ENCODE data around the gene TLX2. TPM values are rescaled to one million over a fixed set of nuclear protein-coding genes. Genes with fewer than 3 reads are reported as not detected.

TLX2 gene
- polyA plus RNA-seq, 1 experiment, result not detected

DNA sequence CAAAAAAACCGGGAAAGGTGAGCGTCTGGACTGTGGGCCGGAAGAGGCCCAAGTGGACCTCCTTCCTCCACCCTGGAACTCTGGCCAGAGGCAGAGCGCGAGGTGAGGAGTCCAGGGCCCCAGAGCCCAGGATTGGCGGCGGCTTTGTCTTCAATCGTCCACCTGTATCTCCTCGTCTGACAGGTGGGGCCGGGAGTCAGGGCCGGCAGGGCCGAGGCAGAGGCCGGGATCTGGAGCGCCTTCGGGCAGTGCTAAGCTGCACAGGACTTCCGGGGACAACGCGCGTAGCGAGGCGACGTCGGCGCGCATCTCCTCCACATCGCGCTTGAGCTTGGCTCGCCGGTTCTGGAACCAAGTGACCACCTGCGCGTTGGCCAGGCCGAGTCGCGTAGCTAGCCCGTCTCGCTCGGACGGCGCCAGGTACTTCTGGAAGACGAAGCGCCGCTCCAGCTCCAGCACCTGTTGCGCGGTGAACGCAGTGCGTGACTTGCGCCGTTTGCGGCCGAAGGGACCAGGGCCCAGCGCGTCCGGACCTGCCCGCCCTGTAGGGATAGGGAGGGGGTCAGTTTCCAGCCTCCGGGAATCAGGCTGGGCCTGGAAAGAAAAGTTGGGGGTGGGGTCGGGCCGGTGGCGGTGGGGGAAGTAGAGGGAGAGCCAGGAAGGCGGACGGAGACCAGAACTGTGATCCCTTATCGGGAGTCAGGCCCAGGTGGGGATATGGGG is 16.3 kb upstream of the TLX2 start:
- TF ChIP-seq, protein P1, sequence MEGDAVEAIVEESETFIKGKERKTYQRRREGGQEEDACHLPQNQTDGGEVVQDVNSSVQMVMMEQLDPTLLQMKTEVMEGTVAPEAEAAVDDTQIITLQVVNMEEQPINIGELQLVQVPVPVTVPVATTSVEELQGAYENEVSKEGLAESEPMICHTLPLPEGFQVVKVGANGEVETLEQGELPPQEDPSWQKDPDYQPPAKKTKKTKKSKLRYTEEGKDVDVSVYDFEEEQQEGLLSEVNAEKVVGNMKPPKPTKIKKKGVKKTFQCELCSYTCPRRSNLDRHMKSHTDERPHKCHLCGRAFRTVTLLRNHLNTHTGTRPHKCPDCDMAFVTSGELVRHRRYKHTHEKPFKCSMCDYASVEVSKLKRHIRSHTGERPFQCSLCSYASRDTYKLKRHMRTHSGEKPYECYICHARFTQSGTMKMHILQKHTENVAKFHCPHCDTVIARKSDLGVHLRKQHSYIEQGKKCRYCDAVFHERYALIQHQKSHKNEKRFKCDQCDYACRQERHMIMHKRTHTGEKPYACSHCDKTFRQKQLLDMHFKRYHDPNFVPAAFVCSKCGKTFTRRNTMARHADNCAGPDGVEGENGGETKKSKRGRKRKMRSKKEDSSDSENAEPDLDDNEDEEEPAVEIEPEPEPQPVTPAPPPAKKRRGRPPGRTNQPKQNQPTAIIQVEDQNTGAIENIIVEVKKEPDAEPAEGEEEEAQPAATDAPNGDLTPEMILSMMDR (IDR thresholded peaks at IDR 0.05; ENCODE audit: insufficient read depth, low read depth, low read length), result no peak
- DNase-seq (ENCODE audit: low read depth), result no peak
- ChIA-PET POLR2A (no interaction called here), CTCF (interaction anchor here (1.1 kb wide), 1 partner anchor 58 kb away, joined by 4 read pairs; no protein-coding TSS in a partner anchor)
- Histone ChIP-seq H3K27me3 (ENCODE audit: control insufficient read depth, insufficient read depth, low read length) (peaks cover 11% of the 10 kb centered on the region), H3K36me3 (ENCODE audit: control insufficient read depth, insufficient read depth, low read length) (peaks cover 5% of the 10 kb centered on the region), H3K4me3 (ENCODE audit: low read depth, low read length) (no peak overlapping the region)

DNA sequence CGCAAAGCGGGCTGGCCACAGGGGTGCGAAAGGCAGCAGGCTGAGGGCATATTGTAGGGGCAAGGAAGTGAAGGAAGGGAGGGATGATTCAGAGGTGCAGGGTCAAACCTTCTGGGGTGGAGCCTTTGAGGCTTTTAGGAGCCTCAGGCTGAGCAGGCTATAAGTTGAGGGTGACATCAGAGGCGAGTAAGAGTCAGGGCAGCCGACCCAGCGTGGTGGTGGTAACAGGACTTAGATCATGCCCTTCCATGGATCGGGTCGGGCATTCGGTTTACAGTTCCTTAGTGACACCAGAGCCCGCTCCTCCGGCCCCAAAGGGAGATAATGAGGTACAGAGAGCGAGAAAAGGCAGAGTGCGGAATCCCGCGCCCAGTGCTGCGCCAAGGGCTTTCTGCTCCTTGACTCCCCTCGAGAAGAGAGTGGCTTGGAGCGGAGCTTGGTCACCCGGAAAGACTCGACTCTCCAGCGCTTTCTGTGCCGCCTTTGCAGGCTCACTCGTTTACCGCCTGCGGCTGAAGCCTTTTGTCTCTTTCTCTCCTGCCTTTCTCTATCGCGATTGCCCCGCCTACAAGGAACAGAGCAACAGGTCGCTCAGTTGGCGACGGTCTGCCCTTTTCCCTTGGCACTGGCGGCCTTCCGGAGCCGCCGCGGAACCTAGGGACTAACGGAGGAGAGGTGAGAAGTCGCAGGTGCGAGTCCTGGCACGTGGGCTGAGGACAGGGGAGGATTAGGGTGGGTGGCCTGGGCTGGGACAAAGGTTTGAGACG is 15.6 kb upstream of the TLX2 start:
- TF ChIP-seq, protein P1 (IDR thresholded peaks at IDR 0.05; ENCODE audit: insufficient read depth, low read depth, low read length), result no peak
- DNase-seq (ENCODE audit: low read depth), result no peak
- Histone ChIP-seq H3K36me3 (ENCODE audit: control insufficient read depth, insufficient read depth, low read length) (peaks cover under 1% of the 10 kb centered on the region; the same call in 1 of the 2 replicates), H3K27me3 (ENCODE audit: control insufficient read depth, insufficient read depth, low read length) (peaks cover 11% of the 10 kb centered on the region), H3K4me3 (ENCODE audit: low read depth, low read length) (peak overlapping the region; percentile 35)
- POLR2A ChIA-PET, result no interaction called here
- CTCF ChIA-PET, result interaction anchor here (1.1 to 2.9 kb wide), 2 partner anchors 16 to 59 kb away, joined by 4 to 13 read pairs; partner anchors contain the start of genes CCDC142 and TTC31

DNA sequence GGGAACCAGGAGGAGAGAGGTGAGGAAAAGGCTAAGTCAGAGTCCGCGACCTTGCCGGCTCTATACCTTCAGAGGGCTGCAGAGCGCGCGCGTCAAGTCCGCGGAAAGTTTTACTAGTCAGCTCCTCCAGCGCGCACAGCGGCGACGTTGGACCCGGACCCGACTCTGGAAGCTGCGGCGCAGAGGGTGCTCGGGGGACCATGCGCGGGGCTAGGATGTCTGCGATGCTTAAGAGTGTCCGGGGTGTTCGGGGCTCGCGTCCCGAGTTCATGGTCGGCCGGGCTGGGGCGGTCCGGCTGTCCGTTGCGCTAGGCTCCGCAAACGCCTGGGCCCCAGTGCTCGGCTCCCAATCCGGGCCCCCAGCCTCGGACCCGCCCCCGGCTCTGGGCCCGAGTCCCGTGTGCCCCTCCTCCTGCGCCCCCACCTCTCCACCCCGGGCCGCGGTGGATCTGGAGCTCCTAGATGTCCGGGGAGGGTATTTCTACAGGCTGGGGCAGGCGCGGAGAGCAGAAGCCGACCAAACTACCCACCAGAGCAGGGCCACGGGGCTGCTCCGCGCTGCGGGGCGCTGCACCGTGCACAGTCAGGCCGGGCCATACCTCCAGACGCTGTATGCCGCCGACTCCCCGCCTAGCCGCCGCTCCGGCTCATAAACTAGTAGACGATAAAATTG is 14.8 kb upstream of the TLX2 start, which contains the start of gene LBX2:
LBX2 (minus strand) TSS at position 337 of the 673 bp plus-strand sequence; CDS start at position 271, 66 bp downstream.
- no peaks in the 10 kb centered on the region for H3K36me3 ChIP-seq (ENCODE audit: control insufficient read depth, insufficient read depth, low read length)
- no peak for DNase-seq (ENCODE audit: low read depth)
- TF ChIP-seq, protein P1 (IDR thresholded peaks at IDR 0.05; ENCODE audit: insufficient read depth, low read depth, low read length), result no peak
- H3K27me3 ChIP-seq (ENCODE audit: control insufficient read depth, insufficient read depth, low read length), result peaks cover 11% of the 10 kb centered on the region
- peak within 1 kb of the TSS; percentile 35 for H3K4me3 ChIP-seq (ENCODE audit: low read depth, low read length)
- ChIA-PET POLR2A (no interaction called here), CTCF (interaction anchor here (1.1 to 2.9 kb wide), 2 partner anchors 16 to 60 kb away, joined by 4 to 13 read pairs; partner anchors contain the start of genes CCDC142 and TTC31)

DNA sequence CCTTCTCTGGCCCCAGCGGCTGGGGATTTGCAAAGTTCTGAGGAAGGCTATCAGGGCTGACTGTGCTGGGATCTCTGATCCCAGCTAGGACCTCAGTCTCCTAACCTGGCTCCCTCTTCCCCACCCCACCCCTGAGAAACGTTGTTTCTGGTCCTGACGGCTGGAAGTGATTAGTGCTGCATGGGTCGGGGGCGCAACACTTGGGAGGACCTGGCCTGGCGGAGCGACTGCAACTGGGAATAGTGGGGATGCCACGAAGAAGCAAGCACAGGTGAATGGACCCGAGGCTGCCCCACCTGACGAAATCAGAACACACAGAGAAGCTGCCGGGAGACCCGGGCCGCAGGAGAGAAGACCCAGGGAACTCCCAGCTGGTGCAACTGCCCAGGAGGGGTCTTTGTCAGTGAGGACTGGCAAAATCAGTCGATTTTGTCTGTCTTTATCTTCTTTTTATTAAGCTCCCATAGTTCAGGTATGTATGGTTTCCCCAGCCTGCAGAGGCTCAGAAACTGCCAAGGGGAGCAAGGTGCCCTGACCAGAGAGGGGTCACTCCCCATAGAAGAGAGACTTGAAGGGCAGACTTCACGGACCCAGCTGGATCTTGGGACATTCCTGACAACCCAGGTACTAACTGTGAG is 14.2 kb upstream of the TLX2 start:
- Histone ChIP-seq H3K27me3 (ENCODE audit: control insufficient read depth, insufficient read depth, low read length) (peaks cover 11% of the 10 kb centered on the region), H3K4me3 (ENCODE audit: low read depth, low read length) (no peak overlapping the region), H3K36me3 (ENCODE audit: control insufficient read depth, insufficient read depth, low read length) (peaks cover 2% of the 10 kb centered on the region)
- DNase-seq (ENCODE audit: low read depth), result no peak
- ChIA-PET POLR2A (no interaction called here), CTCF (interaction anchor here (0.7 to 2.9 kb wide), 3 partner anchors 11 to 87 kb away, joined by 3 to 13 read pairs (median 3); partner anchors contain the start of genes CCDC142 and TTC31)
- TF ChIP-seq, protein P1 (IDR thresholded peaks at IDR 0.05; ENCODE audit: insufficient read depth, low read depth, low read length), result no peak
